SK-N-SH treated with all-trans-retinoic acid at 6 μM for 48 hours (cell line): Measurements from ENCODE around the gene CDK3.

Experiments
- ARNTL ChIP-seq: fragments of 450-650 bp; formaldehyde crosslinking; IDR thresholded peaks from 2 replicates; pipeline ENCODE4 v1.5.0; 2020; ENCODE audit warnings: low read depth, mild to moderate bottlenecking, moderate library complexity, borderline replicate concordance
- CREB5 ChIP-seq: fragments of 250-450 bp; sonication (Bioruptor Pico); IDR thresholded peaks from 2 replicates; pipeline ENCODE4 v1.5.1; 2020; ENCODE audit warnings: low read depth, mild to moderate bottlenecking, moderate library complexity
- GLIS3 ChIP-seq: fragments of 250-450 bp; sonication (Bioruptor Pico); IDR thresholded peaks from 2 replicates; pipeline ENCODE4 v1.5.0; 2020; ENCODE audit warnings: mild to moderate bottlenecking, moderate library complexity
- OSR1 ChIP-seq: fragments of 250-450 bp; sonication (Bioruptor Pico); IDR thresholded peaks from 2 replicates; pipeline ENCODE4 v1.8.0; 2022; ENCODE audit warnings: moderate library complexity, mild to moderate bottlenecking, inconsistent platforms
- PPARA ChIP-seq: fragments of 250-450 bp; sonication (Bioruptor Pico); IDR thresholded peaks from 2 replicates; pipeline ENCODE4 v1.5.0; 2020; ENCODE audit warnings: mild to moderate bottlenecking, borderline replicate concordance
- RARB ChIP-seq: fragments of 250-450 bp; sonication (Bioruptor Pico); IDR thresholded peaks from 2 replicates; pipeline ENCODE4 v1.8.0; 2021; ENCODE audit warnings: mild to moderate bottlenecking, moderate library complexity
- ZC3H10 ChIP-seq: fragments of 250-450 bp; sonication (Bioruptor Pico); IDR thresholded peaks from 2 replicates; pipeline ENCODE4 v1.5.1; 2021; ENCODE audit warnings: mild to moderate bottlenecking, moderate library complexity
- ZFP30 ChIP-seq: fragments of 450-650 bp; formaldehyde crosslinking; IDR thresholded peaks from 2 replicates; pipeline ENCODE4 v1.5.0; 2022; ENCODE audit warnings: mild to moderate bottlenecking, moderate library complexity

- TF ChIP-seq ZFP30 (no peak), RARB (CRISPR knock-in tag) (no peak), CREB5 (CRISPR knock-in tag) (no peak), GLIS3 (CRISPR knock-in tag) (no peak), ARNTL (CRISPR knock-in tag) (no peak), ZC3H10 (CRISPR knock-in tag) (no peak), OSR1 (CRISPR knock-in tag) (no peak), PPARA (CRISPR knock-in tag) (no peak)
These were observed 48.1 kb downstream of the CDK3 start for GRCh38 chr17:76048711-76049110.
